K562 (cell line): ENCODE data around the gene MAP10. TPM values are rescaled to one million over a fixed set of nuclear protein-coding genes. Genes with fewer than 3 reads are reported as not detected.

Experiments
- CHD4 ChIP-seq: fragments of 200-600 bp; sonication (generic); IDR thresholded peaks from 3 replicates; pipeline ENCODE4 v1.6.1; 2012; ENCODE audit warnings: low read depth, mild to moderate bottlenecking, mixed read lengths, low read length, inconsistent platforms; ENCODE audit not compliant: insufficient read depth, insufficient replicate concordance, poor library complexity, severe bottlenecking
- DMBX1 ChIP-seq: fragments of 250-450 bp; sonication (Bioruptor Pico); IDR thresholded peaks from 2 replicates; pipeline ENCODE4 v1.8.0; 2022; ENCODE audit warnings: inconsistent platforms, mild to moderate bottlenecking, moderate library complexity, borderline replicate concordance
- MTA3 ChIP-seq: fragments of 450-650 bp; formaldehyde crosslinking; IDR thresholded peaks from 2 replicates; pipeline ENCODE4 v1.6.1; 2017; ENCODE audit warnings: mild to moderate bottlenecking, borderline replicate concordance
- NCOA4 ChIP-seq: fragments of 450-650 bp; IDR thresholded peaks from 2 replicates; pipeline ENCODE4 v1.6.1; 2018; ENCODE audit warnings: mild to moderate bottlenecking; ENCODE audit not compliant: partially characterized antibody
- NUFIP1 ChIP-seq: fragments of 450-650 bp; IDR thresholded peaks from 2 replicates; pipeline ENCODE4 v1.6.1; 2018; ENCODE audit not compliant: partially characterized antibody
- THRA ChIP-seq: fragments of 450-650 bp; IDR thresholded peaks from 2 replicates; pipeline ENCODE4 v1.6.1; 2017; ENCODE audit warnings: mild to moderate bottlenecking, moderate library complexity
- ZBTB1 ChIP-seq: sonication (generic); formaldehyde crosslinking; IDR thresholded peaks from 2 replicates; pipeline ENCODE4 v1.8.1; 2023; ENCODE audit warnings: missing genetic modification reagents, low read depth, mild to moderate bottlenecking, borderline replicate concordance
- ZBTB11 ChIP-seq, 3 experiments: fragments of 200-800 bp in 1 of 3; fragments of 250-450 bp in 1 of 3; fragments of 450-650 bp in 1 of 3; sonication (Bioruptor Pico) in 1 of 3; sonication (Bioruptor generic) in 1 of 3; formaldehyde crosslinking in 1 of 3; IDR thresholded peaks; 2 replicates each; pipeline versions ENCODE4 v1.6.1 to v1.8.0; 2016 to 2022; ENCODE audit warnings: mild to moderate bottlenecking in 2 of 3, missing genetic modification characterization in 2 of 3, missing compliant biosample characterization in 1 of 3, moderate library complexity in 1 of 3
- ZBTB40 ChIP-seq, 2 experiments: fragments of 450-650 bp in 1 of 2; sonication (generic) in 1 of 2; formaldehyde crosslinking in 1 of 2; IDR thresholded peaks; 2 replicates each; pipeline versions ENCODE4 v1.7.1 to v1.9.0; 2016 to 2022; ENCODE audit warnings: inconsistent platforms in 1 of 2, mild to moderate bottlenecking in 1 of 2, missing genetic modification reagents in 1 of 2
- ZEB2 ChIP-seq: fragments of 450-650 bp; IDR thresholded peaks from 2 replicates; pipeline ENCODE4 v1.6.1; 2016
- ZNF184 ChIP-seq: sonication (generic); formaldehyde crosslinking; IDR thresholded peaks from 2 replicates; pipeline ENCODE4 v1.5.0; 2020; ENCODE audit warnings: missing genetic modification reagents
- polyA plus RNA-seq, 8 experiments: library from polyadenylated mRNA; depleted of rRNA in 4 of 8; stranded (reverse) in 5 of 8; unstranded in 3 of 8; fragments of >200 nt; fragmentation: Nextera tagmentation in 2 of 8; fragmentation: Illumina TruSeq in 1 of 8; extraction: Ambion mirVana in 2 of 8; extraction: Trizol in 1 of 8; gene quantifications; 2 replicates each; pipeline versions ENCODE4 v1.2.1 to v1.2.3, GENCODE V29; 2011 to 2014; ENCODE audit warnings: inconsistent platforms in 1 of 8, missing spikeins in 1 of 8
- total RNA-seq, 7 experiments: library from RNA; depleted of rRNA in 6 of 7; stranded (reverse); fragments of >200 nt in 6 of 7; fragmentation: Illumina TruSeq in 2 of 7; extraction: Trizol in 2 of 7; gene quantifications; 2 replicates each; pipeline versions ENCODE4 v1.2.1 to v1.2.3, GENCODE V29; 2011 to 2021; ENCODE audit warnings: low replicate concordance in 1 of 7

The MAP10 gene
- total and polyA plus RNA-seq, 9 of the 15 experiments (the other 6 are each of a cell fraction or from before 2014, with no cell fraction given): 0.11 to 0.98 (median 0.69) TPM

GRCh38 chr1:232805269-232806185, at the start of gene MAP10 (continued):
- TF ChIP-seq ZBTB11 (CRISPR knock-in tag; IDR thresholded peaks at IDR 0.05) (no peak), NCOA4 (no peak), NUFIP1 (no peak), THRA (no peak), MTA3 (no peak), ZNF184 (CRISPR knock-in tag) (no peak), ZEB2 (no peak), ZBTB1 (no peak), DMBX1 (CRISPR knock-in tag) (no peak), CHD4 (no peak), ZBTB40 (IDR thresholded peaks at IDR 0.05) (peak; percentile 26; the same call in 1 of the 2 replicates), ZBTB40 (CRISPR knock-in tag; IDR thresholded peaks at IDR 0.05) (no peak)
